GM23338 (cell line): ENCODE measurements around the gene NUP205. TPM values are rescaled to one million over a fixed set of nuclear protein-coding genes. Genes with fewer than 3 reads are reported as not detected.

ENCODE experiments used
- JUNB ChIP-seq: IDR thresholded peaks from one replicate; pipeline ENCODE4 v1.6.1; 2016; ENCODE audit warnings: antibody characterized with exemption; ENCODE audit not compliant: unreplicated experiment
- REST ChIP-seq: IDR thresholded peaks from one replicate; pipeline ENCODE4 v1.6.1; 2018; ENCODE audit warnings: antibody characterized with exemption; ENCODE audit not compliant: unreplicated experiment
- STAT1 ChIP-seq: IDR thresholded peaks from one replicate; pipeline ENCODE4 v1.6.1; 2016; ENCODE audit warnings: antibody characterized with exemption; ENCODE audit not compliant: unreplicated experiment
- polyA plus RNA-seq: library from polyadenylated mRNA; unstranded; fragments of >200 nt; fragmentation: Nextera tagmentation; extraction: Ambion mirVana; gene quantifications from 2 replicates; pipeline ENCODE4 v1.2.1, GENCODE V29; 2016
- total RNA-seq: library from RNA; depleted of rRNA; stranded (reverse); fragments of >200 nt; shearing (Covaris generic); gene quantifications from 2 replicates; pipeline ENCODE4 v1.2.3, GENCODE V29; 2014
- TF ChIP-seq, protein P1 (sequence below): fragments of 250-450 bp; sonication (Bioruptor Pico); IDR thresholded peaks from 2 replicates; pipeline ENCODE4 v1.5.0; 2020; ENCODE audit warnings: mild to moderate bottlenecking, moderate library complexity
- TF ChIP-seq, protein P2 (sequence below): IDR thresholded peaks from 2 replicates; pipeline ENCODE4 v1.6.1; 2016; ENCODE audit warnings: antibody characterized with exemption

NUP205 gene
- total and polyA plus RNA-seq, 2 experiments from 2014 or later: 150 to 212 TPM

DNA sequence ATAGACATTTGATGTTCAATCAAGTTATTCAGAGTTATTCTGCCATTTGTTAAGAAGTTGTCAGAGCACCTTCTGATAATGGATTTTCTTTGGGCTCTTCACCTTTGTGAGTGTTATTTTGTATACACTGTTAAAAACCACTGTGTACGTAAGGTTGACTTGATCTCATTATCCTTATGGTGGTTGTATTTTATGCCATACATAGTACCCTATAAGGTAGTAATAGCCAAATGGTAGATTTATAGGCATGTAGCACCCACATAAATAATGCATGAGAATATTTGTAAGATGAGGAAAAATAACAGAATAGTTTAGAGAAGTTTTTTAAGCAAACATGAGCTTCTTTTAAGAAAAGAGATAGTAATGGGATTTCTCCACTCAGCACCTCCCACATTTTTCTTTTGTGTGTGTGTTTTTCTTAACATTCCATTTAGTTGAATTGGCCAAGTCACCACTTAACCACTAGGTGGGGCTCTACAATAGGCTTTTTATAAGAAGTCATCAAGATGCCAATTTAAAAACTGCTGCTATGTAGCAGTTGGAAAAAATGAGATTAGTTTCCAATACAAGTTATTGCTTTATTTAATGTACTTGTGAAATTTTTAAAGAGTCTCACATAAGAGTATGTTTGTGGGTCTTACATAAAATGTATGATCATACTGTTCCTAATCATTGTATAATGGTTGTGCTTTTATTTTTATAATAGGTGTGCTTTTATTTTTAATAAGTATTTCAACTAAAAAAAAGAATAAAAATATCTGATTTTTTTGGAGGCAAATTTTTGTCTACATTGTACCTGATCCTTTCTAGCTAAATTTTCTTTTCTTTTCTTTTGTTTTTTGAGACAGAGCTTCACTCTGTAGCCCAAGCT lies 63.5 kb downstream of the NUP205 start (continued):
- TF ChIP-seq, protein P1, sequence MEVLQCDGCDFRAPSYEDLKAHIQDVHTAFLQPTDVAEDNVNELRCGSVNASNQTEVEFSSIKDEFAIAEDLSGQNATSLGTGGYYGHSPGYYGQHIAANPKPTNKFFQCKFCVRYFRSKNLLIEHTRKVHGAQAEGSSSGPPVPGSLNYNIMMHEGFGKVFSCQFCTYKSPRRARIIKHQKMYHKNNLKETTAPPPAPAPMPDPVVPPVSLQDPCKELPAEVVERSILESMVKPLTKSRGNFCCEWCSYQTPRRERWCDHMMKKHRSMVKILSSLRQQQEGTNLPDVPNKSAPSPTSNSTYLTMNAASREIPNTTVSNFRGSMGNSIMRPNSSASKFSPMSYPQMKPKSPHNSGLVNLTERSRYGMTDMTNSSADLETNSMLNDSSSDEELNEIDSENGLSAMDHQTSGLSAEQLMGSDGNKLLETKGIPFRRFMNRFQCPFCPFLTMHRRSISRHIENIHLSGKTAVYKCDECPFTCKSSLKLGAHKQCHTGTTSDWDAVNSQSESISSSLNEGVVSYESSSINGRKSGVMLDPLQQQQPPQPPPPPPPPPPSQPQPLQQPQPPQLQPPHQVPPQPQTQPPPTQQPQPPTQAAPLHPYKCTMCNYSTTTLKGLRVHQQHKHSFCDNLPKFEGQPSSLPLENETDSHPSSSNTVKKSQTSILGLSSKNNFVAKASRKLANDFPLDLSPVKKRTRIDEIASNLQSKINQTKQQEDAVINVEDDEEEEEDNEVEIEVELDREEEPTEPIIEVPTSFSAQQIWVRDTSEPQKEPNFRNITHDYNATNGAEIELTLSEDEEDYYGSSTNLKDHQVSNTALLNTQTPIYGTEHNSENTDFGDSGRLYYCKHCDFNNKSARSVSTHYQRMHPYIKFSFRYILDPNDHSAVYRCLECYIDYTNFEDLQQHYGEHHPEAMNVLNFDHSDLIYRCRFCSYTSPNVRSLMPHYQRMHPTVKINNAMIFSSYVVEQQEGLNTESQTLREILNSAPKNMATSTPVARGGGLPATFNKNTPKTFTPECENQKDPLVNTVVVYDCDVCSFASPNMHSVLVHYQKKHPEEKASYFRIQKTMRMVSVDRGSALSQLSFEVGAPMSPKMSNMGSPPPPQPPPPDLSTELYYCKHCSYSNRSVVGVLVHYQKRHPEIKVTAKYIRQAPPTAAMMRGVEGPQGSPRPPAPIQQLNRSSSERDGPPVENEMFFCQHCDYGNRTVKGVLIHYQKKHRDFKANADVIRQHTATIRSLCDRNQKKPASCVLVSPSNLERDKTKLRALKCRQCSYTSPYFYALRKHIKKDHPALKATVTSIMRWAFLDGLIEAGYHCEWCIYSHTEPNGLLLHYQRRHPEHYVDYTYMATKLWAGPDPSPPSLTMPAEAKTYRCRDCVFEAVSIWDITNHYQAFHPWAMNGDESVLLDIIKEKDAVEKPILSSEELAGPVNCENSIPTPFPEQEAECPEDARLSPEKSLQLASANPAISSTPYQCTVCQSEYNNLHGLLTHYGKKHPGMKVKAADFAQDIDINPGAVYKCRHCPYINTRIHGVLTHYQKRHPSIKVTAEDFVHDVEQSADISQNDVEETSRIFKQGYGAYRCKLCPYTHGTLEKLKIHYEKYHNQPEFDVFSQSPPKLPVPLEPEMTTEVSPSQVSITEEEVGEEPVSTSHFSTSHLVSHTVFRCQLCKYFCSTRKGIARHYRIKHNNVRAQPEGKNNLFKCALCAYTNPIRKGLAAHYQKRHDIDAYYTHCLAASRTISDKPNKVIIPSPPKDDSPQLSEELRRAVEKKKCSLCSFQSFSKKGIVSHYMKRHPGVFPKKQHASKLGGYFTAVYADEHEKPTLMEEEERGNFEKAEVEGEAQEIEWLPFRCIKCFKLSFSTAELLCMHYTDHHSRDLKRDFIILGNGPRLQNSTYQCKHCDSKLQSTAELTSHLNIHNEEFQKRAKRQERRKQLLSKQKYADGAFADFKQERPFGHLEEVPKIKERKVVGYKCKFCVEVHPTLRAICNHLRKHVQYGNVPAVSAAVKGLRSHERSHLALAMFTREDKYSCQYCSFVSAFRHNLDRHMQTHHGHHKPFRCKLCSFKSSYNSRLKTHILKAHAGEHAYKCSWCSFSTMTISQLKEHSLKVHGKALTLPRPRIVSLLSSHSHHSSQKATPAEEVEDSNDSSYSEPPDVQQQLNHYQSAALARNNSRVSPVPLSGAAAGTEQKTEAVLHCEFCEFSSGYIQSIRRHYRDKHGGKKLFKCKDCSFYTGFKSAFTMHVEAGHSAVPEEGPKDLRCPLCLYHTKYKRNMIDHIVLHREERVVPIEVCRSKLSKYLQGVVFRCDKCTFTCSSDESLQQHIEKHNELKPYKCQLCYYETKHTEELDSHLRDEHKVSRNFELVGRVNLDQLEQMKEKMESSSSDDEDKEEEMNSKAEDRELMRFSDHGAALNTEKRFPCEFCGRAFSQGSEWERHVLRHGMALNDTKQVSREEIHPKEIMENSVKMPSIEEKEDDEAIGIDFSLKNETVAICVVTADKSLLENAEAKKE (CRISPR knock-in tag): no peak
- TF ChIP-seq REST (no peak), JUNB (no peak), STAT1 (no peak)
- TF ChIP-seq, protein P2, sequence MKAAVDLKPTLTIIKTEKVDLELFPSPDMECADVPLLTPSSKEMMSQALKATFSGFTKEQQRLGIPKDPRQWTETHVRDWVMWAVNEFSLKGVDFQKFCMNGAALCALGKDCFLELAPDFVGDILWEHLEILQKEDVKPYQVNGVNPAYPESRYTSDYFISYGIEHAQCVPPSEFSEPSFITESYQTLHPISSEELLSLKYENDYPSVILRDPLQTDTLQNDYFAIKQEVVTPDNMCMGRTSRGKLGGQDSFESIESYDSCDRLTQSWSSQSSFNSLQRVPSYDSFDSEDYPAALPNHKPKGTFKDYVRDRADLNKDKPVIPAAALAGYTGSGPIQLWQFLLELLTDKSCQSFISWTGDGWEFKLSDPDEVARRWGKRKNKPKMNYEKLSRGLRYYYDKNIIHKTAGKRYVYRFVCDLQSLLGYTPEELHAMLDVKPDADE: no peak
